T-helper 1 cell (primary cell): ENCODE results near the gene PHF1.

Experiments
- DNase-seq, 5 donors: peaks; one replicate each; pipeline ENCODE4 v3.0.0-alpha.2; 2012 to 2020

Gene PHF1

GRCh38 chr6:33433001-33433543, 22.3 kb downstream of the PHF1 start:
- no peak for DNase-seq

- no peak for DNase-seq
These were observed 22.9 kb downstream of the PHF1 start for GRCh38 chr6:33433544-33434191.

GRCh38 chr6:33434961-33435360, 24.1 kb downstream of the PHF1 start:
- no peak for DNase-seq

- no peak for DNase-seq
These were observed 26.9 kb downstream of the PHF1 start for GRCh38 chr6:33437666-33438065.

GRCh38 chr6:33438978-33439594, 28.3 kb downstream of the PHF1 start:
- DNase-seq, result no peak

GRCh38 chr6:33439956-33440648, 29.3 kb downstream of the PHF1 start:
- DNase-seq, result no peak

- DNase-seq, result no peak
These were observed 30.0 kb downstream of the PHF1 start for GRCh38 chr6:33440649-33441309.

- no peak for DNase-seq
These were observed 30.6 kb downstream of the PHF1 start for GRCh38 chr6:33441457-33441856.

- DNase-seq, result no peak
These were observed 31.5 kb downstream of the PHF1 start for GRCh38 chr6:33442283-33442682.

- DNase-seq, result no peak
These were observed 32.2 kb downstream of the PHF1 start for GRCh38 chr6:33443025-33443424.

GRCh38 chr6:33443619-33444504, 33.0 kb downstream of the PHF1 start:
- DNase-seq, result no peak

GRCh38 chr6:33445119-33445603, 34.3 kb downstream of the PHF1 start:
- no peak for DNase-seq

- DNase-seq, result no peak
These were observed 35.5 kb downstream of the PHF1 start for GRCh38 chr6:33446356-33446755.

- no peak for DNase-seq
These were observed 39.6 kb downstream of the PHF1 start for GRCh38 chr6:33450434-33450833.

GRCh38 chr6:33451606-33452005, 40.8 kb downstream of the PHF1 start:
- DNase-seq, result no peak

GRCh38 chr6:33452496-33452895, 41.7 kb downstream of the PHF1 start:
- no peak for DNase-seq

GRCh38 chr6:33453393-33454008, 42.7 kb downstream of the PHF1 start:
- no peak for DNase-seq

- peak; percentile 92 to 96 (median 92) for DNase-seq
These were observed 43.5 kb downstream of the PHF1 start, which contains the start of gene ZBTB9 for GRCh38 chr6:33454009-33454946. TSS of gene ZBTB9 (plus strand) at chr6:33454576. CDS start at chr6:33455101, 525 bp downstream.

- no peak for DNase-seq
These were observed 44.2 kb downstream of the PHF1 start for GRCh38 chr6:33455051-33455450.

- DNase-seq, result no peak
These were observed 45.3 kb downstream of the PHF1 start for GRCh38 chr6:33456156-33456555.
